ENCODE measurements around the gene ABLIM3.
"Not testable (repeated sequence)": the region's sequence is repeated elsewhere in the genome, so short reads cannot be mapped to it uniquely, and the experiment has no call there.

The ABLIM3 gene

GRCh38 chr5:149262315-149262714 is 121.0 kb downstream of the ABLIM3 start:
- DNase-seq, result no peak

DNA sequence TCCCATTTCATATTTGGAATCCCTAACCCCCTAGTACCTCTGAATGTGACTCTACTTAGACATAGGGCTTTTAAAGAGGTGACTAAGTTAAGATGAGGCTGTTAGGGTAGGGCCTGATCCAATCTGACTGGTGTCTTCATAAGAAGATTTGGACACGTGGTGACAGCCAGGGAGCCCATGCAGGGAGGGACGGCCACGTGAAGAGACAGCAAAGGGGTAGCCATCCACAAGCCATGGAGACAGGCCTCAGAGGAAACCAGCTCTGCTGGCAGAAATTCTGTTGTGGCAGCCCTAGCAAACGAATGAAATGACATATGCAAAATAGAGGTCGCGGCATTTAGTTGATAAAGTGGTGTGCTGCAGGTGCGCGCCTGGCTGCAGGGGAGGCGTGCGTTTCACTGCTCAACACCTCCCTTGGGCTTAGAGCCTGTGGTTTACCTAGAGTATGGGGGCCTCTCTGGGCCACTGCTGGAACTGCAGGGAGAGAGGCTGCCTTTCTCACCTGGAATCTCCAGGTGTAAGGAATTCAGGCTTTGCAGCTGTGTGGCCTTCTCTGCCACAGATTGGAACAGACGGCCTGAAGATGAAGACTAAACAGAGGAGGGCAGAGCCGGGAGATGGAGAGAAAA is 123.3 kb downstream of the ABLIM3 start:
- DNase-seq, result peak; percentile 56

DNA sequence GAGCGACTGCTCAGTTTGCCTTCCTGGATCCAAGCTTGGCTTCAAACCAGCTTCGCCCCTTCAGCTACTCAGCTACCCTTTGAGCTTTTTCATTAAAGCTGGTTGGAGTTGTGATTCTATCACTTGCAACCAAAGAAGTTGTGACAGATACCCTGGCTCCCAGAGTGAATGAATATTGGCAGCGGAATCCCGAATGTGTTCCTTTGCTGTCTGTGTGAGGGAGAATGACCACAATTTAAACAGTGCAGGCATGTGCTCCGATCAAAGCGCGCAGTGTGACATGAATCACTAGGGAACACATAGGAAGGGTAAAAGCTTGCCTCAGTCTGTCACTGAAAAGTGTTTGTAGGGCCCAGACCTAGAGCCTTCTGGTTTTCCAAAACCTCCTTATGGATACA is 123.8 kb downstream of the ABLIM3 start:
- DNase-seq, result no peak

GRCh38 chr5:149265597-149265996 is 124.3 kb downstream of the ABLIM3 start:
- DNase-seq, result no peak

- DNase-seq, result no peak
These were observed 126.1 kb downstream of the ABLIM3 start for GRCh38 chr5:149267241-149267973.

- no peak for DNase-seq
These were observed 127.8 kb downstream of the ABLIM3 start for GRCh38 chr5:149268928-149269557.

GRCh38 chr5:149271195-149271715 is 130.0 kb downstream of the ABLIM3 start:
- peak; percentile 52 for DNase-seq

DNA sequence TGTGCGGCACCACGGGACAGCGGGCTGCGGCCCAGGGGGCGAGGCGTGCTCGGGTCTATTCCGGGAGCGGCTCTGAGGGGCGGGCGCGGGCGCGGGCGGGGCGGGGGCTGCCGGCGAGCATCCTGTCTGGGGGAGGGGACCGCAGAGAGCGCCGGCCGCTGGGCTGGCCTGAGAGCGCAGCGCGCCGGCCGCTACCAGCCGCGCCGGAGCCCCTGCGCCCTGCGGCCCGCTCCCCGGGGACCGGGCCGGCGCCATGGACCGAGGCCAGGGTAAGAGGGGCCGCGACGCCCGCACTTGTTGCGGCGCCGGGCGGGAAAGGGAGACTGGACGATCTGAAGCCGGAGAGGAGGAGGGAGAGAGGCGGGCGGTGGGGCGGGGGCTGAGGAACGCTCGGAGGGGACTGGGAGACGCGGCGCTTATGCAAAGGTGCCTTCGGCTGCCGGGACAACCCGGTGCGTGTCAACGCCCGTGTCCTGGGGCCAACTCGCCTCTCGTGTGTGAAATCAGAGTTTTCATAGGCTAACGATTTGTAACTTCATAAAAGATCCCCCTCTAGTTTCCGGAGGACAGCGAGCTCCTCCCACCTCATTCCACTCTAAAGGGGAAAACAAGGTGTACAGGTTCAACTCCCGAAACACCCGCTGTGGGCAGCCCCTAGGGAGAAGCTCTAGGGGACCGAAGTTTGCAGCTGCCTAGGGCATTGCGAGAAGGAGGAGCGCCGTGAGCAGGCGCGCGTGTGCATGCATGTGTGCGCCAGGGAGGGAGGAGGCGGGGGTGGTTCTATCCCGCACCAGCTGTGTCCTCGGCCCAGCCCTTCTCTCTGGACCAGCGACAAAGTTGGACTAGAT is 130.6 kb downstream of the ABLIM3 start, which contains the start of gene AFAP1L1:
AFAP1L1 (plus strand) TSS at position 144 of the 848 bp plus-strand sequence; CDS start at position 254, 110 bp downstream.
- peak; percentile 57 for DNase-seq

DNA sequence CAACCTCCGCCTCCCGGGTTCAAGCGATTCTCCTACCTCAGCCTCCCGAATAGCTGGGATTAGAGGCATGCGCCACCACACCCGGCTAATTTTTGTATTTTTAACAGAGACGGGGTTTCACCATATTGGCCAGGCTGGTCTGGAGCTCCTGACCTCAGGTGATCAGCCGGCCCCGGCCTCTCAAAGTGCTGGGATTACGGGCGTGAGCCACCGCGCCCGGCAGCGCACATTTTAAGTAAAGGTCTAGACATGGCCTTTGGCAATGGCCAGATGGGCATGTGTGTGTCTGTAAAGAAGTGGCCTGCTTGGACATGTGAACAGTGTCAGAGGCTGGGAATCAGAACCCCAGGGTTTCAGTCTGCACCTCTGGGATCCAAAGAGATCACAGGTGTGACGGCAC is 131.5 kb downstream of the ABLIM3 start:
- DNase-seq, result not testable (repeated sequence)

DNA sequence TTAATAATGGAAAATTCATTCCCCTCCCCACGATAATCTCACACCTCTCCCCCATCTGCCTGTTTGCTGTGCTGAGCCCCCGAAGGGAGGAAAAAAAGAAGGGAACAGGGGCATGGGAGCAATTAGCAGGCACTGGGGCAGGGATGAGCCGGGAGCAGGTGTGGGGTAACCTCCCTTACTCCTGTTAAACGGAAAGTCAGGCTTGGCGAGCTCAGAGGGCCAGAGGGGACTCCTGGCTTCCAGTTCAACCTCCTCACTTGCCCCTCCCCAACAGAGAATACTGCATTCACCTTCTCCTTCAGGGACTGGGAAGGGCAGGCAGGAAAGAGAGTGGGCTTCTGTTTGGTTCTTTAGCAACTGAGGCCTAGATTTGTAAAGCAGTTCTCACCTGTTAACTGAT is 131.9 kb downstream of the ABLIM3 start:
- no peak for DNase-seq

- DNase-seq, result no peak
These were observed 132.7 kb downstream of the ABLIM3 start for GRCh38 chr5:149273950-149274349.

GRCh38 chr5:149274939-149275338 is 133.6 kb downstream of the ABLIM3 start:
- DNase-seq, result no peak

DNA sequence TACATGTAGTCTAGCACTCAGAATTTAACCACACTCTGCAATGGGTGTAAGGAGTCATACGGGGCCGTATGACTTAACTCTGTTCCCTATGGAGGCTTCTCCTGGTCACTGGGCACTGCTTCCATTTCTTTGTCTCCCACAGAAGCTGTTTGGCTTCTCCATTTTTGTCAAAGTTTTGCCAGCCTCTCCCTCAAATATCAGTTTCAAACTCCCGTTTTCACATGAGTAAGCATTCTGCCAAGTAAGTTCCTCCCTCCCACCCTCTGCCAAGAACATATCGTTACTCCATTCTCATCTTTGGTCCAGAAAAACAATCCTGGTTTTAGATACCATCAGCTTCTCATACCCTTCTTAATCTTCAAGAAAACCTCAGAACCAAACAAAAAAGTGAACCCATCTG is 136.5 kb downstream of the ABLIM3 start:
- DNase-seq, result no peak

GRCh38 chr5:149278451-149279210 is 137.3 kb downstream of the ABLIM3 start:
- DNase-seq, result no peak

DNA sequence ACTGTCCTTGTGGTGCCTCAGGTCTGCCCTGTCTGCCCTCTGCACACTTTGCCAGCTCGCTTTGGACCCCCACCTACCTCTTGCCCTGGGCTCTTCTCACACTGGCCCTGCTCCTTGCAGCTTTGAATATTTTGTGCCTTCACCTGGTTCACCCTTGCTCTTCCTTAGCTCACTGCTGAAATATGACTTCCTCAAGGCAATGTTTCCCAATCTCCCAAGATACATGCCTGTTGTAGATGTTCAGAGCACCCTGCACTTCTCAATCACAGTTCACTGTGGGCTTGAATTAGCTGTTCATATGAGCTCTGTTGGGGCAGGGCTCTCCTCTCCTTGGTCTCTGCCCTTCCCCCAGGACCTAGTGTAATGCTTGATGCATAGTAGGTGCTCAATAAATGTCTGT is 138.4 kb downstream of the ABLIM3 start:
- DNase-seq, result no peak

DNA sequence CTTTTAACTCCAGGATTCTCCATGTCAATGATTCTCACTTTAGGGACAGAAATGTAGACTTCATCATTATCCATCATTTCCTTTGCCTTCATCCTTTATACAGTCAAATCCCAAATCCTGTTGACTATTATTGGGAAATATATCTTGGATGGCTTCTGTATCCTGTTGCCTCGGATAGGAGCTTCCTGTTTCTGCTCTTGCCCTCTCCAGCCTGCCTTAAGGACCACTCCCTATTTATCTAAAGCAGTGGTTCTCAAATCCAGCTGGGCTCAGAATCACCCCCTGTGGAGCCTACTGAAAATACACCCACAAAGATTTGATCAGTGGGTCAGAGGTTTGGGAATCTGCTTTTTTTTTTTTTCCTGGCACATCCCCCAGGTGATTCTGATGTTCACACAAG is 138.8 kb downstream of the ABLIM3 start:
- DNase-seq, result no peak

DNA sequence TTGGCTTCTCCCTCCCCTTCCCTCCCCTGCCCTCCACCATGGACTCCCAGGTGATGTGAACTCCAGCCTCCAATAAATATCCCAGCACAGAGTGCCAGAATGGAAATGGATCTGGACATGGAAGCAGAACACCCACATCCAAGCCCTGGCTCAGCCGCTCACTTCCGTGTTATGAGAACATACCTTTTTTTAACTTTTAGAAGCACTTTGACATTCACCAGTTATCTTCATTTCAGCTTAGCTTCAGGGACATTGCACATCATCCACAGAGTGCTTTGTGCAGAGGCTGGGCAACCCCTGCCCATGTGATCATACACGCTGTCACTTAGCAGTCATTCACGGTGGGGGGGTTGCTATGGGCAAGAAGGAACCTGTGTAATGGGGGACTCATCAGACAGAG is 139.5 kb downstream of the ABLIM3 start:
- no peak for DNase-seq

DNA sequence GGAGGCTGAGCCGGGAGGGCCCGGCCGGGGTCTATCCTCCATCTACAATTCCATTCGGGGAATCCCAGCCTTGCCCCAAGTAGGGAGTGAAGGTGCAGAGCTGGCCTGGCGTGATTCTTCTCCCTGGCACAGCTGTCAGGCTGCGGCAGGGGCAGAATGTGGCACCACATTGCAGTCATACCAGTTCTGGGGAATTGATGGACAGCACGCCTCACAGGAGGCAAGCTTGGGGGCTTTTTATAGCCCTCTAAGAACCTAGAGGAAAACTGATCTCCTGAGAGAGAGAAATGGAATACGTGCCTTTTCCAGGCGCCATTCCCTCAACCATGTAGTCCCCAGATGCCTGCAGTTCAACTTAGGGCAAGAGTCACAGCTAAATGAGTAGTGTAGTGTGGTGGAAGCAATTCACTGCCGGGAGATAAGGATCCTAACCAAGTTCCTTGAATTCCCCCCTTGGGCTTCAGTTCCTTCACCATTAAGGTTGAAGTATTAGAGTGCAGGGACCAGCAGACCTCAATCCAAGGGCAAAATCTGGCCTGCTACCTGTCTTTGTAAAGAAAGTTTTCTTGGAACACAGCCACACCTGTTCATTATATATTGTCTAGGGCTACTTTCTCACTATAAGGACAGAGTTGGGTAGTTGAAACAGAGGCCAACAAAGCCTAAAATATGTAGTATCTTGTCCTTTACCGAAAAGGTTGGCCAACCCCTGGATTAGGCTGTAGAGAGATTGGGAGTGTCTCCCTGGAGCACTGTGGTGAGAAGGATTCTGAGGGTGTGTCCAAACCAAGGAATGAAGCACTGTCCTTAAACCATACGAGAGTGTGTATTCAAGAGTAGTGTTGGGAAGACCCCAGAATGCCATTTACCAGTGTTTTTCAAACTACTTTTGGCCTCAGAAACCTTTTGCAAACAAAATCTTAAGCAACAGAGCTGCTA is 141.0 kb downstream of the ABLIM3 start:
- no peak for DNase-seq

DNA sequence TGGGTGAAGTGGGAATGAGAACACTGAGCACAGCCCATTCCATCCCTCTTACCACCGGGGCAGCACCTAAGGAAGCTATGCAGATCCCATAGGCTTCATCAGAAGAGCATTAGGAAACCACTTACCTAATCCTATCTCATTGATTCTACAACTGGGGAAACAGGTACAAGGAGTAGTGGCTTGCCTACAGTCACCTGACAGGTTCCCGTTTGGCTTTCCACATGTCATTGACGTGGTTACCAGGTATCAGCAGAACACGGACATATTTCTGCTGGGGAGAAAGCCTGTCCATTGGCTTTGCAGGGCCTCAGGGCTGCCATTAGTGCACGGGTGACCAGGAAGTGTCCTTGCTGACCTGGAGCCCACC is 141.7 kb downstream of the ABLIM3 start:
- no peak for DNase-seq

- no peak for DNase-seq
These were observed 142.6 kb downstream of the ABLIM3 start for GRCh38 chr5:149283626-149284480.
